Measurements from ENCODE around the gene NCF1. TPM values are rescaled to one million over a fixed set of nuclear protein-coding genes. Genes with fewer than 3 reads are reported as not detected.
"Not testable (repeated sequence)": the region's sequence is repeated elsewhere in the genome, so short reads cannot be mapped to it uniquely, and the experiment has no call there.

Gene NCF1
- polyA plus RNA-seq (2011; rRNA removed) (not detected in 2 replicates), polyA minus RNA-seq (2011; rRNA and poly(A)+ RNA removed) (not detected in 2 replicates)

GRCh38 chr7:74773760-74774750 is at the start of gene NCF1:
NCF1 (plus strand) TSS chr7:74774011; CDS start chr7:74774032, 21 bp downstream.
- H3K27me3 ChIP-seq (ENCODE audit: control insufficient read depth, insufficient read depth, low read length); DNase-seq (ENCODE audit: low read depth); H3K36me3 ChIP-seq (ENCODE audit: control insufficient read depth, insufficient read depth, low read length); POLR2A ChIA-PET; H3K4me3 ChIP-seq (ENCODE audit: low read depth, low read length); CTCF ChIA-PET: not testable (repeated sequence)

GRCh38 chr7:74725840-74726239 is 48.0 kb upstream of the NCF1 start:
- H3K36me3 ChIP-seq (ENCODE audit: control insufficient read depth, insufficient read depth, low read length) = peaks cover 6% of the 10 kb centered on the region
- no peak overlapping the region for H3K4me3 ChIP-seq (ENCODE audit: low read depth, low read length)
- TF ChIP-seq CTCF (IDR thresholded peaks at IDR 0.05; ENCODE audit: insufficient read depth, low read depth, low read length) = no peak
- ChIA-PET POLR2A (no interaction called here), CTCF (interaction anchor here (0.6 kb wide), 2 partner anchors 16 to 17 kb away, joined by 3 to 4 read pairs; no protein-coding TSS in a partner anchor)
- H3K27me3 ChIP-seq (ENCODE audit: control insufficient read depth, insufficient read depth, low read length) = no peaks in the 10 kb centered on the region
- no peak for DNase-seq (ENCODE audit: low read depth)

GRCh38 chr7:74726309-74727101 is 47.3 kb upstream of the NCF1 start:
- POLR2A ChIA-PET = no interaction called here
- Histone ChIP-seq H3K4me3 (ENCODE audit: low read depth, low read length) (no peak overlapping the region), H3K27me3 (ENCODE audit: control insufficient read depth, insufficient read depth, low read length) (no peaks in the 10 kb centered on the region), H3K36me3 (ENCODE audit: control insufficient read depth, insufficient read depth, low read length) (peaks cover 6% of the 10 kb centered on the region)
- CTCF ChIA-PET = no interaction called here
- TF ChIP-seq CTCF (IDR thresholded peaks at IDR 0.05; ENCODE audit: insufficient read depth, low read depth, low read length) = no peak
- no peak for DNase-seq (ENCODE audit: low read depth)

GRCh38 chr7:74728686-74729085 is 45.1 kb upstream of the NCF1 start:
- POLR2A ChIA-PET; H3K27me3 ChIP-seq (ENCODE audit: control insufficient read depth, insufficient read depth, low read length); H3K36me3 ChIP-seq (ENCODE audit: control insufficient read depth, insufficient read depth, low read length); DNase-seq (ENCODE audit: low read depth); H3K4me3 ChIP-seq (ENCODE audit: low read depth, low read length): not testable (repeated sequence)
- CTCF ChIA-PET = interaction anchor here (0.6 kb wide), 1 partner anchor 300 kb away, joined by 3 read pairs; no protein-coding TSS in a partner anchor

GRCh38 chr7:74730186-74730585 is 43.6 kb upstream of the NCF1 start:
- H3K27me3 ChIP-seq (ENCODE audit: control insufficient read depth, insufficient read depth, low read length) = not testable (repeated sequence)

GRCh38 chr7:74739974-74740703 is 33.7 kb upstream of the NCF1 start:
- H3K36me3 ChIP-seq (ENCODE audit: control insufficient read depth, insufficient read depth, low read length); H3K4me3 ChIP-seq (ENCODE audit: low read depth, low read length); DNase-seq (ENCODE audit: low read depth); CTCF ChIA-PET; H3K27me3 ChIP-seq (ENCODE audit: control insufficient read depth, insufficient read depth, low read length); POLR2A ChIA-PET: not testable (repeated sequence)

More at GRCh38 chr7:74730186-74730585, 43.6 kb upstream of the NCF1 start:
- POLR2A ChIA-PET; H3K36me3 ChIP-seq (ENCODE audit: control insufficient read depth, insufficient read depth, low read length); CTCF ChIA-PET; H3K4me3 ChIP-seq (ENCODE audit: low read depth, low read length); DNase-seq (ENCODE audit: low read depth): not testable (repeated sequence)

GRCh38 chr7:74743936-74744557 is 29.8 kb upstream of the NCF1 start:
- CTCF ChIA-PET; DNase-seq (ENCODE audit: low read depth); H3K4me3 ChIP-seq (ENCODE audit: low read depth, low read length); POLR2A ChIA-PET; H3K36me3 ChIP-seq (ENCODE audit: control insufficient read depth, insufficient read depth, low read length); H3K27me3 ChIP-seq (ENCODE audit: control insufficient read depth, insufficient read depth, low read length): not testable (repeated sequence)

GRCh38 chr7:74753921-74754482 is 19.8 kb upstream of the NCF1 start:
- H3K27me3 ChIP-seq (ENCODE audit: control insufficient read depth, insufficient read depth, low read length); DNase-seq (ENCODE audit: low read depth); POLR2A ChIA-PET; H3K36me3 ChIP-seq (ENCODE audit: control insufficient read depth, insufficient read depth, low read length); H3K4me3 ChIP-seq (ENCODE audit: low read depth, low read length); CTCF ChIA-PET: not testable (repeated sequence)

GRCh38 chr7:74756673-74757072 is 17.1 kb upstream of the NCF1 start:
- CTCF ChIA-PET; H3K36me3 ChIP-seq (ENCODE audit: control insufficient read depth, insufficient read depth, low read length); DNase-seq (ENCODE audit: low read depth); H3K4me3 ChIP-seq (ENCODE audit: low read depth, low read length); H3K27me3 ChIP-seq (ENCODE audit: control insufficient read depth, insufficient read depth, low read length); POLR2A ChIA-PET: not testable (repeated sequence)
